Smooth muscle cell (in vitro differentiated cells): ENCODE measurements around the gene TAF15. TPM values are rescaled to one million over a fixed set of nuclear protein-coding genes. Genes with fewer than 3 reads are reported as not detected.

Source experiments
- DNase-seq: peaks from one replicate; lab custom pipeline; 2025; ENCODE audit not compliant: unreplicated experiment; lab: John Stamatoyannopoulos, UW
- H2AFZ ChIP-seq: fragments of 200-600 bp; sonication (generic); 2 replicates; pipeline ENCODE4 v1.6.0; 2016; ENCODE audit warnings: antibody characterized with exemption, low read depth, mild to moderate bottlenecking
- H3F3A ChIP-seq: fragments of 200-600 bp; sonication (generic); 2 replicates; pipeline ENCODE4 v1.6.0; 2017; ENCODE audit warnings: antibody characterized with exemption, low read depth
- H3K27ac ChIP-seq: fragments of 200-600 bp; sonication (generic); 2 replicates; pipeline ENCODE4 v1.5.1; 2016; ENCODE audit warnings: low read depth, mild to moderate bottlenecking
- H3K27me3 ChIP-seq: fragments of 200-600 bp; sonication (generic); 2 replicates; pipeline ENCODE4 v1.6.1; 2016; ENCODE audit warnings: low read depth, mild to moderate bottlenecking
- H3K36me3 ChIP-seq: fragments of 200-600 bp; sonication (generic); 2 replicates; pipeline ENCODE4 v1.5.1; 2016; ENCODE audit warnings: low read depth
- H3K4me1 ChIP-seq: fragments of 200-600 bp; sonication (generic); 2 replicates; pipeline ENCODE4 v1.5.1; 2016; ENCODE audit warnings: low read depth
- H3K4me2 ChIP-seq: fragments of 200-600 bp; sonication (generic); 2 replicates; pipeline ENCODE4 v1.6.0; 2016; ENCODE audit warnings: mild to moderate bottlenecking
- H3K4me3 ChIP-seq: fragments of 200-600 bp; sonication (generic); 2 replicates; pipeline ENCODE4 v1.5.1; 2016; ENCODE audit warnings: mild to moderate bottlenecking
- H3K79me2 ChIP-seq: fragments of 200-600 bp; sonication (generic); 2 replicates; pipeline ENCODE4 v1.6.0; 2016; ENCODE audit warnings: low read depth, mild to moderate bottlenecking
- H3K9ac ChIP-seq: fragments of 200-600 bp; sonication (generic); 2 replicates; pipeline ENCODE4 v1.6.0; 2016; ENCODE audit warnings: low read depth
- H3K9me3 ChIP-seq: fragments of 200-600 bp; sonication (generic); replicated peaks from 2 replicates; pipeline ENCODE4 v1.5.1; 2016; ENCODE audit warnings: low read depth
- H4K20me1 ChIP-seq: fragments of 200-600 bp; sonication (generic); 2 replicates; pipeline ENCODE4 v1.6.0; 2016; ENCODE audit warnings: low read depth
- WGBS: methylation state at CpG from one replicate; pipeline ENCODE4 v1.1.7; 2016; ENCODE audit warnings: low lambda C conversion rate; 5-methylcytosine and 5-hydroxymethylcytosine counted together
- polyA plus RNA-seq: library from polyadenylated mRNA; unstranded; fragments of >200 nt; fragmentation: Nextera tagmentation; extraction: Ambion mirVana; gene quantifications from 2 replicates; pipeline ENCODE4 v1.2.1, GENCODE V29; 2016
- total RNA-seq: library from RNA; depleted of rRNA; stranded (reverse); fragments of >200 nt; gene quantifications from 2 replicates; pipeline ENCODE4 v1.2.3, GENCODE V29; 2014
- TF ChIP-seq, protein P1 (sequence below): fragments of 200-600 bp; sonication (generic); IDR thresholded peaks from 2 replicates; pipeline ENCODE4 v1.5.1; 2017; ENCODE audit warnings: borderline replicate concordance, mild to moderate bottlenecking, antibody characterized with exemption; ENCODE audit not compliant: insufficient read depth, poor library complexity, severe bottlenecking

Gene TAF15
- total and polyA plus RNA-seq, 2 experiments from 2014 or later = 4.2 to 33.3 TPM

DNA sequence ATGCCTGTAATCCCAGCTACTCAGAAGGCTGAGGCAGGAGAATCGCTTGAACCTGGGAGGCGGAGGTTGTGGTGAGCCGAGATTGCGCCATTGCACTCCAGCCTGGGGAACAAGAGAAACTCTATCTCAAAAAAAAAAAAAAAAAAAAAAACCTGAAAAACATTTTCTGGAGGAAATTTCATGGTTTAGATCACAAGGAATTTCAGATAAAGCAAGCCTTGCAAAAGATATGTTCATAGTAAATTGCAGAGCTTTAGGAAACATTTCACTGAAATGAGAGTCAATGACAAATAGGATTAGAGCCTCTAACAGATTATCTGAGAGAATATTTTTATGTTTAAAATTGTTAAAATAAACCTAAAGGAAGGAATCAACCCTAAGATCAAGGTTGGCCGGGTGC is 3.2 kb downstream of the TAF15 start:
- no peak for DNase-seq
- no peaks in the 10 kb centered on the region for H3K27me3 ChIP-seq
- H3K4me2 ChIP-seq = no peak overlapping the region
- H3K36me3 ChIP-seq = no peaks in the 10 kb centered on the region
- H4K20me1 ChIP-seq = peaks cover 77% of the 10 kb centered on the region
- no peak overlapping the region for H3K4me3 ChIP-seq
- H3K9me3 ChIP-seq = no peaks in the 10 kb centered on the region
- no peak overlapping the region for H3K9ac ChIP-seq
- 94% methylated on average over 5 of the region's 5 CpGs for WGBS
- no peak overlapping the region for H3K27ac ChIP-seq
- H3K79me2 ChIP-seq = peaks cover 81% of the 10 kb centered on the region
- TF ChIP-seq, protein P1, sequence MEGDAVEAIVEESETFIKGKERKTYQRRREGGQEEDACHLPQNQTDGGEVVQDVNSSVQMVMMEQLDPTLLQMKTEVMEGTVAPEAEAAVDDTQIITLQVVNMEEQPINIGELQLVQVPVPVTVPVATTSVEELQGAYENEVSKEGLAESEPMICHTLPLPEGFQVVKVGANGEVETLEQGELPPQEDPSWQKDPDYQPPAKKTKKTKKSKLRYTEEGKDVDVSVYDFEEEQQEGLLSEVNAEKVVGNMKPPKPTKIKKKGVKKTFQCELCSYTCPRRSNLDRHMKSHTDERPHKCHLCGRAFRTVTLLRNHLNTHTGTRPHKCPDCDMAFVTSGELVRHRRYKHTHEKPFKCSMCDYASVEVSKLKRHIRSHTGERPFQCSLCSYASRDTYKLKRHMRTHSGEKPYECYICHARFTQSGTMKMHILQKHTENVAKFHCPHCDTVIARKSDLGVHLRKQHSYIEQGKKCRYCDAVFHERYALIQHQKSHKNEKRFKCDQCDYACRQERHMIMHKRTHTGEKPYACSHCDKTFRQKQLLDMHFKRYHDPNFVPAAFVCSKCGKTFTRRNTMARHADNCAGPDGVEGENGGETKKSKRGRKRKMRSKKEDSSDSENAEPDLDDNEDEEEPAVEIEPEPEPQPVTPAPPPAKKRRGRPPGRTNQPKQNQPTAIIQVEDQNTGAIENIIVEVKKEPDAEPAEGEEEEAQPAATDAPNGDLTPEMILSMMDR = no peak
- H2AFZ ChIP-seq = no peak overlapping the region
- peaks cover 15% of the 10 kb centered on the region for H3F3A ChIP-seq
- peaks cover 22% of the 10 kb centered on the region for H3K4me1 ChIP-seq

- no peak overlapping the region for H3K4me2 ChIP-seq
- H4K20me1 ChIP-seq = peaks cover 97% of the 10 kb centered on the region
- H3K4me3 ChIP-seq = no peak overlapping the region
- no peak overlapping the region for H2AFZ ChIP-seq
- no peak overlapping the region for H3K27ac ChIP-seq
- H3F3A ChIP-seq = peaks cover 5% of the 10 kb centered on the region
- H3K4me1 ChIP-seq = peaks cover under 1% of the 10 kb centered on the region
- no peak overlapping the region for H3K9ac ChIP-seq
- peaks cover 98% of the 10 kb centered on the region for H3K79me2 ChIP-seq
- WGBS = 97% methylated on average over 5 of the region's 5 CpGs
- H3K27me3 ChIP-seq = no peaks in the 10 kb centered on the region
- DNase-seq = no peak
- TF ChIP-seq, protein P1 = no peak
- H3K36me3 ChIP-seq = peaks cover 16% of the 10 kb centered on the region
- no peaks in the 10 kb centered on the region for H3K9me3 ChIP-seq
Measured at GRCh38 chr17:35816723-35817122, 7.4 kb downstream of the TAF15 start.

DNA sequence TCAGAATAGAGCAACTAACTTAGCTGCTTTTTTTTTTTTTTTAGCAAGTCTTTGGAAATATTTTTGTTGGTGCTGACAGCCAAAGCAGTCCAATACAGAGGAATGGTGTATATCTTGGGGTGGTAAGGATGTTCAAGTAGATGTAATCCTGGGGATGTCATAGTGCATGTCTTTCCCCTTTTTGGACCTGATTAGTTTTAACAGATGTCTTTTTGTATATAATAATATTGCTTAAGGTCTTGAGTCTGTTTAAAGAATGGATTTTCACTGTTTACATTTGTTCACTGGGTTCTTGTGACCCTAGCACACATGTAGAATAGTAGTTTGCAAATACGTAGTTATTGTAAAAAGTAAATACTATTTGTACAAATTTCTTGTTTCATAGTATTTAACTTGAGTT is 7.9 kb downstream of the TAF15 start:
- H3K36me3 ChIP-seq = peaks cover 21% of the 10 kb centered on the region
- peaks cover 93% of the 10 kb centered on the region for H3K79me2 ChIP-seq
- 62% methylated on average over 1 of the region's 1 CpG for WGBS

DNA sequence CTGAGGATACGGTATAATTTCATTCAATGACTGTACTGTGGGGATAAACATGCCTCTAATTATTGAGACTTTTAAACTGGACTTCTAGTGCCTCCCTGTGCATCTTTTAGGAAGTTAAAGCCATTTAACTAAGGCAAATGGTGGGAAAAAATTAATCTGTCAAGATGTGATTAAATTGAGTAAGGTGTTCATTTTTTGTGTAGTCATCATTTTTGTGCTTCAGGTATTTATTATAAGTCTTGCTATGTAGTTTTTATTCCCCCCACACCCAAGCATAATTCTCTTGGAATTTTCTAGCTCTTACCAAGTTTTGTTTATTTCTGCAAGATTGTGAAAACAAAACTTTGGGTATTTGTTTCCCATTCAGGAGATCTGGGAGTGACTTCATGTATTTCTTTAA is 10.2 kb downstream of the TAF15 start:
- H2AFZ ChIP-seq = no peak overlapping the region
- H4K20me1 ChIP-seq = peaks cover 91% of the 10 kb centered on the region
- H3K9me3 ChIP-seq = no peaks in the 10 kb centered on the region
- DNase-seq = no peak
- H3K4me3 ChIP-seq = no peak overlapping the region
- 97% methylated on average over 1 of the region's 1 CpG for WGBS
- no peaks in the 10 kb centered on the region for H3K4me1 ChIP-seq
- H3K27me3 ChIP-seq = no peaks in the 10 kb centered on the region
- H3K9ac ChIP-seq = no peak overlapping the region
- H3K4me2 ChIP-seq = no peak overlapping the region
- H3F3A ChIP-seq = peaks cover 5% of the 10 kb centered on the region
- peaks cover 75% of the 10 kb centered on the region for H3K79me2 ChIP-seq
- no peak overlapping the region for H3K27ac ChIP-seq
- peaks cover 39% of the 10 kb centered on the region for H3K36me3 ChIP-seq
- TF ChIP-seq, protein P1 = no peak

More for the DNA sequence above, 7.9 kb downstream of the TAF15 start:
- Histone ChIP-seq H3K9me3 (no peaks in the 10 kb centered on the region), H3K27ac (no peak overlapping the region), H3K4me2 (no peak overlapping the region), H3K27me3 (no peaks in the 10 kb centered on the region), H2AFZ (no peak overlapping the region), H3F3A (peaks cover 5% of the 10 kb centered on the region), H3K9ac (no peak overlapping the region), H3K4me1 (no peaks in the 10 kb centered on the region), H3K4me3 (no peak overlapping the region), H4K20me1 (peaks cover 95% of the 10 kb centered on the region)
- DNase-seq = no peak
- TF ChIP-seq, protein P1 = no peak
